Sigmoid colon (tissue), 7 donors: ENCODE measurements around the gene MTUS2. TPM values are rescaled to one million over a fixed set of nuclear protein-coding genes. Genes with fewer than 3 reads are reported as not detected.

Source experiments
- DNase-seq: peaks from one replicate; pipeline ENCODE4 v3.0.0-alpha.2; 2019
- H3K27ac ChIP-seq, 4 donors: fragments of 200-600 bp; sonication (generic); one replicate each; pipeline ENCODE4 v1.5.1; 2016 to 2019; ENCODE audit warnings: mild to moderate bottlenecking in 1 of 4
- H3K27me3 ChIP-seq, 3 donors: fragments of 200-600 bp; sonication (generic); one replicate each; pipeline ENCODE4 v1.5.1; 2019; ENCODE audit warnings: mild to moderate bottlenecking in 1 of 3
- H3K36me3 ChIP-seq, 4 donors: fragments of 200-600 bp; sonication (generic); one replicate each; pipeline ENCODE4 v1.5.1; 2016 to 2019
- H3K4me1 ChIP-seq, 4 donors: fragments of 200-600 bp; sonication (generic); one replicate each; pipeline ENCODE4 v1.5.1; 2017 to 2019
- H3K4me3 ChIP-seq, 4 donors: fragments of 200-600 bp; sonication (generic); one replicate each; pipeline ENCODE4 v1.5.1; 2017 to 2019; ENCODE audit warnings: mild to moderate bottlenecking in 2 of 4, moderate library complexity in 1 of 4
- H3K9me3 ChIP-seq, 4 donors: fragments of 200-600 bp in 3 of 4; sonication (generic) in 3 of 4; one replicate each; pipeline versions ENCODE4 v1.5.1 to v1.6.1; 2013 to 2019
- EP300 ChIP-seq, 4 donors: sonication (generic); formaldehyde crosslinking; IDR thresholded peaks; one replicate each; pipeline ENCODE4 v1.6.1; 2017; ENCODE audit warnings: antibody characterized with exemption in 4 of 4
- POLR2A ChIP-seq, 2 donors: fragments of 450-650 bp; IDR thresholded peaks; one replicate each; pipeline ENCODE4 v1.6.1; 2016; ENCODE audit warnings: antibody characterized with exemption in 2 of 2, mild to moderate bottlenecking in 2 of 2, moderate library complexity in 2 of 2
- POLR2AphosphoS5 ChIP-seq, 4 donors: sonication (generic); formaldehyde crosslinking; IDR thresholded peaks; one replicate each; pipeline ENCODE4 v1.6.1; 2017; ENCODE audit warnings: antibody characterized with exemption in 4 of 4
- whole genome bisulfite sequencing, 2 donors: extraction: QIAGEN DNeasy Blood & Tissue Kit; methylation state at CpG; one replicate each; pipeline ENCODE4 v1.1.7; 2013; 5-methylcytosine and 5-hydroxymethylcytosine counted together
- intact Hi-C: fragments of 100-400 bp; cut with DNase I; formaldehyde crosslinking; loops from one replicate; pipeline ENCODE4 v1.15.1; 2023
- polyA plus RNA-seq, 3 donors: library from polyadenylated mRNA; stranded (reverse); fragments of 200-250 nt; gene quantifications; one replicate each; pipeline ENCODE4 v1.2.3, GENCODE V29; 2013
- total RNA-seq, 4 donors: library from RNA; depleted of rRNA; stranded (reverse); fragments of >200 nt; gene quantifications; one replicate each; pipeline ENCODE4 v1.1.0, GENCODE V29; 2016
- TF ChIP-seq, protein P1 (sequence below), 4 experiments: fragments of 450-650 bp in 3 of 4; fragments of 200-600 bp in 1 of 4; IDR thresholded peaks; one replicate each; pipeline ENCODE4 v1.5.1; 2016 to 2019; ENCODE audit warnings: antibody characterized with exemption in 4 of 4, mild to moderate bottlenecking in 3 of 4, moderate library complexity in 2 of 4
- donor health status: healthy with polysubstance abuse.
- donor health status: Bipolar disorder and iron deficiency.
- donor health status: healthy.

The MTUS2 gene
- total and polyA plus RNA-seq, 7 donors: 0.23 to 2.2 (median 0.85) TPM; not detected in 1

DNA sequence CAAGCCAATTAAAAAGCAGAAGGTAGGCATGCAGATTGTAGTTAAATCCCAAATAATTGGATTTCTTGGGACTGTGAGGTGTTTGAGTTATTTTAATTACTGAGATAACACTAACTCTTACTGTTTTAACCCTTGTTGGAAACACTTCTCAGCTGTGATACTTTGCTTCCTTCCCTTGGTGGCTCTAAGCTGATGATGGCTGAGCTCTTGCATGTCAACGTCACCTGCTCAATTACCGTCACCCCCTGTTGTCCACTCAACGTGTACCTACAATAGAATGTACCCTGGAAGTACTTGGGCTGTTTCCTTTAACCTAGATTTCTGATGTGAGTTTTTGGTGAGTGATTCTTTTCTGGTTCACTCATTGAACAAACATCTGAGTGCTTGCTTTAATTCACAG is 471.9 kb downstream of the MTUS2 start:
- intact Hi-C loops: no loop called here
- H3K4me3 ChIP-seq: no peak overlapping the region

DNA sequence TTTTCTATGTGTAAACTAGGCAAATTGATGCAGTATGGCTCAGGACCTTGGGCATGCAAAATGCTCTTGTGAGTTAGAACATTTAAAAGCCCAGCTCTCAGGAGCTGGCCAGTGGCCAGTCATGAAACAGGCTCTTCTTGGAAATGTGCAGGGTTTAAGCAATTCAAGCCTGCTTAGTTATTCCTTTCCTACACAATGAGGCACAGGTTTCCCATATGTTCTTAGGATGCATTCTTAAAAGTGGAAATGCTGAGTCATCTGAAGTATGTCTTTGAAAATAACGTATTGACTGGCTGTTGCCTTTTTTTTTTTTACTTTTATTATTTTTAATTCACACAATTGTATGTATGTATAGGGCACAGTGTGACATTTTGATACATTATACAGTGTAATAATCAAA is 474.7 kb downstream of the MTUS2 start:
- H3K9me3 ChIP-seq: no peaks in the 10 kb centered on the region
- TF ChIP-seq, protein P1, sequence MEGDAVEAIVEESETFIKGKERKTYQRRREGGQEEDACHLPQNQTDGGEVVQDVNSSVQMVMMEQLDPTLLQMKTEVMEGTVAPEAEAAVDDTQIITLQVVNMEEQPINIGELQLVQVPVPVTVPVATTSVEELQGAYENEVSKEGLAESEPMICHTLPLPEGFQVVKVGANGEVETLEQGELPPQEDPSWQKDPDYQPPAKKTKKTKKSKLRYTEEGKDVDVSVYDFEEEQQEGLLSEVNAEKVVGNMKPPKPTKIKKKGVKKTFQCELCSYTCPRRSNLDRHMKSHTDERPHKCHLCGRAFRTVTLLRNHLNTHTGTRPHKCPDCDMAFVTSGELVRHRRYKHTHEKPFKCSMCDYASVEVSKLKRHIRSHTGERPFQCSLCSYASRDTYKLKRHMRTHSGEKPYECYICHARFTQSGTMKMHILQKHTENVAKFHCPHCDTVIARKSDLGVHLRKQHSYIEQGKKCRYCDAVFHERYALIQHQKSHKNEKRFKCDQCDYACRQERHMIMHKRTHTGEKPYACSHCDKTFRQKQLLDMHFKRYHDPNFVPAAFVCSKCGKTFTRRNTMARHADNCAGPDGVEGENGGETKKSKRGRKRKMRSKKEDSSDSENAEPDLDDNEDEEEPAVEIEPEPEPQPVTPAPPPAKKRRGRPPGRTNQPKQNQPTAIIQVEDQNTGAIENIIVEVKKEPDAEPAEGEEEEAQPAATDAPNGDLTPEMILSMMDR (IDR thresholded peaks at IDR 0.05): no peak
- TF ChIP-seq EP300 (IDR thresholded peaks at IDR 0.05) (no peak), POLR2AphosphoS5 (IDR thresholded peaks at IDR 0.05) (no peak), POLR2A (IDR thresholded peaks at IDR 0.05) (no peak)
- 0 to 28% methylated on average over 1 of the region's 1 CpG for WGBS, 2 donors
- no peak overlapping the region for H3K4me3 ChIP-seq
- no peaks in the 10 kb centered on the region for H3K27me3 ChIP-seq
- no peak for DNase-seq
- no peak overlapping the region for H3K27ac ChIP-seq
- no peaks in the 10 kb centered on the region for H3K36me3 ChIP-seq
- intact Hi-C loops: no loop called here
- H3K4me1 ChIP-seq: no peaks in the 10 kb centered on the region

More for the DNA sequence above, 471.9 kb downstream of the MTUS2 start:
- Histone ChIP-seq H3K4me1 (no peaks in the 10 kb centered on the region), H3K9me3 (no peaks in the 10 kb centered on the region), H3K27me3 (no peaks in the 10 kb centered on the region), H3K27ac (no peak overlapping the region), H3K36me3 (no peaks in the 10 kb centered on the region)
- DNase-seq: no peak
- 70 to 74% methylated on average over 3 of the region's 3 CpGs for WGBS, 2 donors
- TF ChIP-seq POLR2AphosphoS5 (IDR thresholded peaks at IDR 0.05): no peak
- TF ChIP-seq, protein P1 (IDR thresholded peaks at IDR 0.05): no peak
- no peak for TF ChIP-seq POLR2A (IDR thresholded peaks at IDR 0.05)
- TF ChIP-seq EP300 (IDR thresholded peaks at IDR 0.05): no peak

DNA sequence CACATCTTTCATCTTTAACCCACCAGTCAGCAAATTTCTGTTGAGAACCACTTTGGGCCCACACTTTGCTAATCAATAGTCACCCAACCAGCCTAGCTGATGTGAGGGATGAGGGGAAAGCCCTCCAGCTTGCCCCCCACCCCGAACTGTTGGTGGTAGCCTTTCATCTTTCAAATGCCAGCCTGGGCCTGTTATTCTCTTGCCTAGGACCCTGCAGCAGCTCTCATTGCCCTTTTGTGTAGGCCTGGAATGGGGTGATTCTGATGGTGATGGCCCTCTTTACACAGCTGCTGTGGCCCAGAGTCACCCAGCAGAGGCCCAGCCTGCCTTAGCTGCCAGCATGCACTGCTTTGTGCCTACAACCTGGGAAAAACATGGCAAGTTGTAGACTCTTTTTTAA is 480.9 kb downstream of the MTUS2 start:
- H3K27me3 ChIP-seq: no peaks in the 10 kb centered on the region
- peaks cover 0 to 3% (median 2%) of the 10 kb centered on the region in 4 donors for H3K9me3 ChIP-seq
- intact Hi-C loops: no loop called here
- no peak for TF ChIP-seq POLR2AphosphoS5 (IDR thresholded peaks at IDR 0.05)
- no peak for TF ChIP-seq POLR2A (IDR thresholded peaks at IDR 0.05)
- no peak for TF ChIP-seq EP300 (IDR thresholded peaks at IDR 0.05)
- TF ChIP-seq, protein P1 (IDR thresholded peaks at IDR 0.05): no peak
- H3K4me1 ChIP-seq: no peaks in the 10 kb centered on the region
- no peaks in the 10 kb centered on the region for H3K36me3 ChIP-seq
- no peak overlapping the region for H3K27ac ChIP-seq
- H3K4me3 ChIP-seq: no peak overlapping the region
- 56 to 66% methylated on average over 1 of the region's 1 CpG for WGBS, 2 donors
- DNase-seq: no peak

DNA sequence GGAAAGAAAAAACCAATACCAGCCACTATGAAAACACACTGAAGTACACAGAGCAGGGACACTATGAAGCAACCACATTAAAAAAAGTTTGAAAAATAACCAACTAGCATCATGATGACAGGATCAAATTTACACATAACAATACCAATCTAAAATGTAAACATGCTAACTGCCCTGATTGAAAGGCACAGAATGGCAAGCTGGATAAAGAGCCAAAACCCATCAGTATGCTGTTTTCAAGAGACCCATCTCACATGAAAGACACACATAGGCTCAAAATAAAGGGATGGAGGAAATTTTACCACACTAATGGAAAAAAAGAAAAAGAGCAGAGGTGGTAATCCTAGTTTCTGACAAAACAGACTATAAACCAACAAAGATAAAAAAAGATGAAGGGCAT is 484.0 kb downstream of the MTUS2 start:
- Histone ChIP-seq H3K9me3 (peaks cover 0 to 3% (median 2%) of the 10 kb centered on the region in 4 donors), H3K36me3 (no peaks in the 10 kb centered on the region)

More for the DNA sequence above, 484.0 kb downstream of the MTUS2 start:
- intact Hi-C loops: no loop called here
- Histone ChIP-seq H3K4me3 (no peak overlapping the region), H3K27me3 (no peaks in the 10 kb centered on the region), H3K4me1 (no peaks in the 10 kb centered on the region), H3K27ac (no peak overlapping the region)
- TF ChIP-seq POLR2A (IDR thresholded peaks at IDR 0.05) (no peak), EP300 (IDR thresholded peaks at IDR 0.05) (no peak), POLR2AphosphoS5 (IDR thresholded peaks at IDR 0.05) (no peak)
- TF ChIP-seq, protein P1 (IDR thresholded peaks at IDR 0.05): no peak
- no peak for DNase-seq
